ENCODE data around the gene MPHOSPH9. TPM values are rescaled to one million over a fixed set of nuclear protein-coding genes. Genes with fewer than 3 reads are reported as not detected.

Gene MPHOSPH9
- total RNA-seq, 1 experiment from 2014 or later = 44.9 TPM

DNA sequence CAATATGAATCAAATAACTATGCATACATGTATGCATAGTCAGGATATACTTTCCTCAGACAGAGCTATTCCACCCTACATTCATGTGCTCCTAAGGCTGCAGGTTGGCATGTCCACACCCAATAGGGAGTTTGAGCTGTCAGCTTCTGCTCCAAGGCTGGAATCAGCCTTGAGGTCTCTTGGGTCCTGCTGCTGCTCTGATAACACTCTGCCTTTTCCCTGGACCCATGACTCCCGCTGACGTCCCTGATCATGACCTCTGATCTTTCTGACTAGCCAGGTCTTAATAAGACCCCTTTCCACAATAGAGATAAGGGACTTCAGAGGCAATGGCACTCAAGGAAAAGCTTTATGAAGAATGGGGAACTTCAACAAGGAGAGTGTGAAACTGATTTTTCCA lies 87.7 kb downstream of the MPHOSPH9 start:
- H3K9me3 ChIP-seq (ENCODE audit: control insufficient read depth in 1 of 2, insufficient read depth in 1 of 2, low read depth in 1 of 2, low read length in 2 of 2) = no peaks in the 10 kb centered on the region
- H3K4me2 ChIP-seq (ENCODE audit: low read length) = no peak overlapping the region
- intact Hi-C loops (cut with micrococcal nuclease) = loop anchor here (5.0 to 10.0 kb wide), 2 partner anchors 103 to 170 kb away; partner anchors contain the start of gene OGFOD2
- ATAC-seq (no peak), DNase-seq (ENCODE audit: low read depth, low spot score) (no peak)
- no peaks in the 10 kb centered on the region for H4K20me1 ChIP-seq (ENCODE audit: insufficient read depth)
- ChIA-PET CTCF (no interaction called here), RAD21 (ENCODE audit: low non-redundant PET in 1 of 2, low total read pairs in 2 of 2, uncharacterized antibody in 2 of 2, unreplicated experiment in 2 of 2) (no interaction called here), POLR2A (no interaction called here)
- no peak overlapping the region for H3K27ac ChIP-seq (ENCODE audit: low read depth, low read length)
- H3K4me3 ChIP-seq (replicated peaks in 1 of 2; ENCODE audit: low read depth in 1 of 2, low read length in 2 of 2) = no peak overlapping the region
- H2AFZ ChIP-seq (ENCODE audit: low read depth, low read length, poor library complexity, severe bottlenecking) = no peak overlapping the region
- no peaks in the 10 kb centered on the region for H3K36me3 ChIP-seq (ENCODE audit: control insufficient read depth in 1 of 2, insufficient read depth in 2 of 2, low read length in 2 of 2)
- H3K79me2 ChIP-seq (ENCODE audit: insufficient read depth, low read length) = peaks cover 59% of the 10 kb centered on the region
- no peak for TF ChIP-seq ZFX (IDR thresholded peaks at IDR 0.05)
- TF ChIP-seq, protein P1, sequence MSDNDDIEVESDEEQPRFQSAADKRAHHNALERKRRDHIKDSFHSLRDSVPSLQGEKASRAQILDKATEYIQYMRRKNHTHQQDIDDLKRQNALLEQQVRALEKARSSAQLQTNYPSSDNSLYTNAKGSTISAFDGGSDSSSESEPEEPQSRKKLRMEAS (IDR thresholded peaks at IDR 0.05) = no peak
- no peak for TF ChIP-seq ZNF274 (IDR thresholded peaks at IDR 0.05; ENCODE audit: low read depth, low read length)
- no peak for TF ChIP-seq CBX3 (IDR thresholded peaks at IDR 0.05; ENCODE audit: low read depth)
- no peak for TF ChIP-seq RAD21 (IDR thresholded peaks at IDR 0.05; ENCODE audit: low read depth)
- TF ChIP-seq EZH2phosphoT487 (IDR thresholded peaks at IDR 0.05; ENCODE audit: borderline replicate concordance) = no peak
- no peak for TF ChIP-seq SIN3A (IDR thresholded peaks at IDR 0.05; ENCODE audit: low read depth)
- TF ChIP-seq, protein P2, sequence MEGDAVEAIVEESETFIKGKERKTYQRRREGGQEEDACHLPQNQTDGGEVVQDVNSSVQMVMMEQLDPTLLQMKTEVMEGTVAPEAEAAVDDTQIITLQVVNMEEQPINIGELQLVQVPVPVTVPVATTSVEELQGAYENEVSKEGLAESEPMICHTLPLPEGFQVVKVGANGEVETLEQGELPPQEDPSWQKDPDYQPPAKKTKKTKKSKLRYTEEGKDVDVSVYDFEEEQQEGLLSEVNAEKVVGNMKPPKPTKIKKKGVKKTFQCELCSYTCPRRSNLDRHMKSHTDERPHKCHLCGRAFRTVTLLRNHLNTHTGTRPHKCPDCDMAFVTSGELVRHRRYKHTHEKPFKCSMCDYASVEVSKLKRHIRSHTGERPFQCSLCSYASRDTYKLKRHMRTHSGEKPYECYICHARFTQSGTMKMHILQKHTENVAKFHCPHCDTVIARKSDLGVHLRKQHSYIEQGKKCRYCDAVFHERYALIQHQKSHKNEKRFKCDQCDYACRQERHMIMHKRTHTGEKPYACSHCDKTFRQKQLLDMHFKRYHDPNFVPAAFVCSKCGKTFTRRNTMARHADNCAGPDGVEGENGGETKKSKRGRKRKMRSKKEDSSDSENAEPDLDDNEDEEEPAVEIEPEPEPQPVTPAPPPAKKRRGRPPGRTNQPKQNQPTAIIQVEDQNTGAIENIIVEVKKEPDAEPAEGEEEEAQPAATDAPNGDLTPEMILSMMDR (IDR thresholded peaks at IDR 0.05 in 2 of 3, conservative IDR thresholded peaks at IDR 0.05 in 1 of 3; ENCODE audit: borderline replicate concordance in 1 of 3, insufficient read depth in 1 of 3, low read depth in 2 of 3, low read length in 2 of 3) = no peak
- no peak for TF ChIP-seq CEBPB (IDR thresholded peaks at IDR 0.05; ENCODE audit: low read depth)
- TF ChIP-seq TCF7L2 (IDR thresholded peaks at IDR 0.05; ENCODE audit: borderline replicate concordance, extremely low read depth, insufficient read depth, insufficient read length) = no peak
- TF ChIP-seq SP1 (IDR thresholded peaks at IDR 0.05; ENCODE audit: low read depth) = no peak
- no peak for TF ChIP-seq SRF (IDR thresholded peaks at IDR 0.05; ENCODE audit: low read depth)
- TF ChIP-seq EZH2 (IDR thresholded peaks at IDR 0.05) = no peak
- no peak for TF ChIP-seq ELF1 (IDR thresholded peaks at IDR 0.05; ENCODE audit: borderline replicate concordance, low read depth)
- TF ChIP-seq FOSL1 (IDR thresholded peaks at IDR 0.05; ENCODE audit: low read depth) = no peak
- TF ChIP-seq, protein P3, sequence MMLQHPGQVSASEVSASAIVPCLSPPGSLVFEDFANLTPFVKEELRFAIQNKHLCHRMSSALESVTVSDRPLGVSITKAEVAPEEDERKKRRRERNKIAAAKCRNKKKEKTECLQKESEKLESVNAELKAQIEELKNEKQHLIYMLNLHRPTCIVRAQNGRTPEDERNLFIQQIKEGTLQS (IDR thresholded peaks at IDR 0.05) = no peak
- no peak for TF ChIP-seq YY1 (IDR thresholded peaks at IDR 0.05; ENCODE audit: extremely low read depth, insufficient replicate concordance, low read depth, low read length)
- H3K27me3 ChIP-seq (ENCODE audit: insufficient read depth, low read length) = no peaks in the 10 kb centered on the region
- H3K9me2 ChIP-seq (ENCODE audit: insufficient read depth) = no peaks in the 10 kb centered on the region
- H3K4me1 ChIP-seq (ENCODE audit: control insufficient read depth in 1 of 2, insufficient read depth in 2 of 2, low read length in 2 of 2) = peaks cover 36 to 56% of the 10 kb centered on the region in 2 experiments
- H3K9ac ChIP-seq (ENCODE audit: low read length) = no peak overlapping the region
- BruUV-seq (replicated peaks) = no TSS peak

All from HCT116 (cell line).